Activated CD4-positive, alpha-beta T cell treated with anti-CD3 and anti-CD28 coated beads for 1 hour (primary cell): ENCODE data around the gene RYR2.
"Not testable (repeated sequence)": the region's sequence is repeated elsewhere in the genome, so short reads cannot be mapped to it uniquely, and the experiment has no call there.

Experiments used
- DNase-seq: peaks from one replicate; pipeline ENCODE4 v3.0.0-alpha.2; 2020

RYR2 gene

GRCh38 chr1:237277994-237278393 lies 236.0 kb downstream of the RYR2 start:
- not testable (repeated sequence) for DNase-seq

DNA sequence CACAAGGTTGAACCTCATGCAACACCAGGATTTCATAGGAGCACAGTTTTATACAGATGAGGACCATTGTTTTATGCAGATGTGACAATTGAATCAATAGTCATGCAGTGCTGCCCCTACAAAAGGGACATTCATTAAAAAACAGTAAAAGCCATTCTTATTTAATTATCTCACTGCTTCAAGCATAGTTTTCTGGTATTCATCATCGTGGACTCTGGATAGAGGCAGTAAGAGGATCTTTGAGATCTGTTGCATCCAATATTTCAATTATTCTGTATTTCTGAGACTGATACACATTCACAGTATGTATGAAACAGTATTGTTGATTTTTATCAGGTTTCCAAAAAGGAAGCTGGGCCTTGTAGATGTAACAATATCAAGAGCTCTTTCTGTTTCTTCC lies 237.6 kb downstream of the RYR2 start:
- no peak for DNase-seq

DNA sequence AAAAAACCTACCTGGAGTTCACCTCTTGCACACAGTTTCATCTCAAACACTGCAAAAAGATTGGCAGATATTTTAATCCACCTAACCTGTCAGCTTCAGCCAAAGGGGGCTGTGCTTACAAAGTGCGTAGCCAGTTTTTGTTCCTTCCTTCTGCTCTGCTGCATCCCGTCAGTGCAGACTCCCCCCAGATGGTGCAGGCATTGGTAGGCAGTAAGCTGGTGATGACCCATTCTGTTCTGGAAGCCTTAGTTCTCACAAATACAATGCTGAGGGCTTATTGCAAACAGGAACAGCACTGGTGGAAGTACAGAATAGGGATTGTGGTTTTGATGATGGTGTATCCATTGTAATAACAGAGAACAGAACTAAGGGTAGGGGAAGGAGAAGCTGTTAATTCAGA lies 239.5 kb downstream of the RYR2 start:
- DNase-seq = no peak

DNA sequence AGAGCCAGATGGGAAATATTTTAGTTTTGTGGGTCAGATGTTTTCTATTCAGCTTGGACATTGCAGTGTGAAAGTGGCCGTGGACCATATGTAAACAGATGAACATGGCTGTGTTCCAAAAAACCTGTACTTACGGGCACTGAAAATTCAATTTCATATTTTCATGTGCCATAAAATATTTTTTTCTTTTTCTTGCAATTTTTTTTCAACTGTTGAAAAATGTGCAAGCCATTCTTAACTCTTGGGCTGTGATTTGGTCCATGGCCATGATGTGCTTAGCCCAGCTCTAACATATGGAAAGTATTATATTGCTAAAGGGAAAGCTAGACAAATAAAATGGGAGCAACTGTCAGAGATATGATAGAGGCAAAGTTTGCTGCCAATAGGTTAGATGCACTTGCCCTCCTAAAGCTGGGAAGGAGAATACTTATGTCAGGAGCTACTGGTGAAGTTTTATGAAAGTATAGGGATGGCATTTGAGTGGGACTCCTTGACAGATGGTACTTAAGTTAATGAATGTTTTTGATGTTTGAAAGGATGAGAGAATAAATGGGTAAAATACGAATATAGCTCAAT lies 240.3 kb downstream of the RYR2 start:
- no peak for DNase-seq

- no peak for DNase-seq
Observed at GRCh38 chr1:237287876-237288521, 246.0 kb downstream of the RYR2 start.

- DNase-seq = no peak
Observed at GRCh38 chr1:237293804-237294203, 251.8 kb downstream of the RYR2 start.

GRCh38 chr1:237296861-237297260 lies 254.9 kb downstream of the RYR2 start:
- no peak for DNase-seq

DNA sequence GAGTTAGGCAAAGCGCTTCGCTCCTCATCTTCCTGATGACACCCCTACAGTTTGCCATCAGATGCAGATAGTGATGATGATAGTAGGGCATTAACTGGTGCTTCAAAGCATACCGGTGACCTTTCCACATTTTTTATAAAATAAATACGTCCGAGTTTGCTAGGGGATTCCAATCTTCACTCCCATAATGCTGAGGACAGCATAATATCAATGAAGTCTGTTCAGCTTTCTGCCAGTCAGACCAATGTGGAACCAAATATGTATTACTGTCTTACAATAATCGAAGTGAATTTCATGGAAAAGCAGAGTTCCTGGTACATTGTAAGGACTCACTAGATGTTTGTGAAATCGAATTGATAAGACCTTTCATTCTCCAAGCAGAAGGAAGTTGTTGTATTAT lies 258.7 kb downstream of the RYR2 start:
- DNase-seq = no peak

DNA sequence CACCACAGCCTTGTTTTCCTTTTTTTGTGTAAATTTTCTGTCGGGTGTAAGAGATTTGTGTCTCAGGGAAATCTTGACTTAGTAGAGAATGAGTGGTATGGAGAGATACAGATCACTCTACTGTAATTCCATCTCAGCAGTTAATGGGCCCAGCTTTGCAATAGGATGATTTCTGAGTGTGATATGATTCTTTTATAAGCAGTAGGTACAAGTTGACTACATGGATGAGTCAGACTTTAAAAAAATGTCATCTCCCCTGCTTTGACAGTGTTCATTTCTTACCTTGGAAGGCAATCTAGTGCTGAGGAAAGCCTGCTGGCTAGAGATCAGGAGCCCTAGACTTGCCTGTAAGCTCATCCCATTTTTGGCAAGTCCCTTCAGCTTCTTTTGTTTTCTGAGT lies 261.9 kb downstream of the RYR2 start:
- DNase-seq = no peak

DNA sequence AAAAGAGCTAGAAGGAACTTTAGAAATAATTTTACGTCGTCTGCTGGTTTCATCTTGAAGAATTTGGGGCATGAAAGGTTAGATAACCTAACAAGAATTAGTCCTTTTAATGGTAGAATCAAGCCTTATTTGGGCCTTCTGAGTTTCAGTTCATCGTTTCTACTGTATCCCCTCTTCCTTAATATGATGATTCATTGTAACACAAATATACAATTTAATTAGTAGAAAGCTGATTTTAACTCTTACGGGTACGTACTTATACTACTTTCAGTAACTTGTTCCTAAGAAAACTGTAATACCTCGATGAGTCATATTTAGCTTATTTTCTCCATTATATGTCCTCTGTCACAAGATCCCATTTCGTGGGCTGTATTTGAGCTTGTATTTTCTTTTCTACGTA lies 264.7 kb downstream of the RYR2 start:
- DNase-seq = no peak

DNA sequence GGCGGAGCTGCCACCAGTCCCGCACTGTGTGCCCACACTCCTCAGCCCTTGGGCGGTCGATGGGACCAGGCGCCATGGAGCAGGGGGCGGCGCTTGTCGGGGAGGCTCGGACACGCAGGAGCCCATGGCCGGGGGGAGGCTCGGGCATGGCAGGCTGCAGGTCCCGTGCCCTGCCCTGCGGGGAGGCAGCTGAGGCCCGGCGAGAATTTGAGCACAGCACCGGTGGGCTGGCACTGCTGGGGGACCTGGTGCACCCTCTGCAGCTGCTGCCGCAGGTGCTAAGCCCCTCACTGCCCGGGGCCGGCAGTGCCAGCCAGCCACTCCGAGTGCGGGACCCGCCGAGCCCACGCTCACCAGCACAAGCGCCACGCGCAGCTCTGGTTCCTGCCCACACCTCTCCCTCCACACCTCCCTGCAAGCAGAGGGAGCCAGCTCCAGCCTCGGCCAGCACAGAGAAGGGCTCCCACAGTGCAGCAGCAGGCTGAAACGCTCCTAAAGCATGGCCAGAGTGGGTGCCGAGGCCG lies 267.7 kb downstream of the RYR2 start:
- no peak for DNase-seq

DNA sequence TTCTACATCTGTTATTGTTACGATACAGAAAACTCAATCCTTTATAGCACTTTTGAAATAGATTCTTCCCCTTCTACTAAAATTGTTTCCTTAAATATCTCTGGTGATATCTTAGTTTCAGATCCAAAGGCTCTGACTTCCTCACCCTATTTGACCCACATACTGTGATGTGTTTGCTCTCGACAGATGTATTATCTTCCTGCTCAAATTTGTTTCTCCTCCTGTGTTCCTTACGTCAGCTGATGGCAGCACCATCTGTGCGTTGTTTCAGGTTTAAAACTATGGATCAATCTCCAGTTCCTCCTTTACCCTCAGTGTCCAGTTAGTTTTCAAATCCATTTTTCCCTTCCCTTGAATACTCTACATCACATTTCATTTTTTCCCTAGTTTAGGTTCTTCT lies 274.4 kb downstream of the RYR2 start:
- no peak for DNase-seq

- no peak for DNase-seq
Observed at GRCh38 chr1:237318748-237319147, 276.8 kb downstream of the RYR2 start.

GRCh38 chr1:237320890-237321289 lies 278.9 kb downstream of the RYR2 start:
- DNase-seq = no peak

GRCh38 chr1:237324226-237324625 lies 282.2 kb downstream of the RYR2 start:
- no peak for DNase-seq

- no peak for DNase-seq
Observed at GRCh38 chr1:237327061-237327460, 285.1 kb downstream of the RYR2 start.

- no peak for DNase-seq
Observed at GRCh38 chr1:237340892-237341291, 298.9 kb downstream of the RYR2 start.

- no peak for DNase-seq
Observed at GRCh38 chr1:237341391-237341790, 299.4 kb downstream of the RYR2 start.

- no peak for DNase-seq
Observed at GRCh38 chr1:237342730-237343129, 300.7 kb downstream of the RYR2 start.

DNA sequence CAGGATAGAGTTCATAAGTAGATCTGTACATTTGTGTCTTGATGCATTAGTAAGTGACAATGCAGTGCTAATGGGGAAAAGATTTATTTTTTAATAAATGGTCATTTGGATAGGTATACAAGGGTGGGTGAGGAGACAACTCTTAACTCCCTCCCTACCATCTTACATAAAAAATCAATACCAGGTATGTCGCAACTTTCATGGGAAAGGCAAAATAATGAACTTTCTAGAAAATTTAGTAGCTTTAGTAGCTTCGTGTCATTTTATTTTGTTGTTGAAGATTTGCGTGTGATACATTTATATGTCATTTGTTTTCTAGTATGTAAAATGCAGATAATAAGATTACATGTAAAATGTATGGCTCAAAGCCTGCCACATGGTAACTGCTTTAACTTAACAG lies 310.8 kb downstream of the RYR2 start:
- no peak for DNase-seq

DNA sequence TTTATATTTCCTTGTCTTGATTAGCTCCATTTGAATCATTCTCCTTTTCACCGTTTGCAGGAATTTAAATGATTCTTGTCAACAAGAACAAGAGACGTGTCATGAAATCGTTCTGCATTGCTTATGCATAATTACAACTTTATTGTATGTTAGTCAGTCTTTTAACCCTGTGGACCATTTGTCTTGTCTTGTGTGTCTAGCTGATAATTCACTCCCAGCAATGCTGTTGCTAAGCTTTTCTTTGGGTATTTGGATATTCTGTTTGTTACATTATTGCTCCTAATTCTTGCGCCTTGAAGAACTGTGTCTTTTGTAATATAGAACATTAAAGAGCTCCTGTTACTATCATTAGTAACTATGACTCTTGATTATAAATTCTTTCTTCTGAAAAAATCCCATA lies 311.9 kb downstream of the RYR2 start:
- no peak for DNase-seq

DNA sequence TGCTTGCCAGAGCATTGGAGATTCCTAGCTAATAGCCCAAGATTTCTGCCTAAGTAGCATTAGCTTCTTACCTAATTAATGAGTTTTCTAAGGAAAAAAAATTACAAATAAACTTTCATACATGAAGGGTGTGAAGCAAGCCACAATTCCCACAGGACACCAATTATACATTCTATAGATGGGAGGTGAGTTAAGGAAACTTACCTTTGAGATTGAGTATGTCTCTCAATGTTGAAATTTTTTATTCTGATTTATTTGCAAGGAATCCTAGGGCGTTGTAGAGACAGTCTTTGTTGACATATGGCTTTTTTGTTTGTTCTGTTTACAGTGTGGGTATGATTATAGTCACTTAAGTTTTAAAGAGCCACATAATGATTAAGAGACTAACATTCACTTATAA lies 313.0 kb downstream of the RYR2 start:
- DNase-seq = no peak

DNA sequence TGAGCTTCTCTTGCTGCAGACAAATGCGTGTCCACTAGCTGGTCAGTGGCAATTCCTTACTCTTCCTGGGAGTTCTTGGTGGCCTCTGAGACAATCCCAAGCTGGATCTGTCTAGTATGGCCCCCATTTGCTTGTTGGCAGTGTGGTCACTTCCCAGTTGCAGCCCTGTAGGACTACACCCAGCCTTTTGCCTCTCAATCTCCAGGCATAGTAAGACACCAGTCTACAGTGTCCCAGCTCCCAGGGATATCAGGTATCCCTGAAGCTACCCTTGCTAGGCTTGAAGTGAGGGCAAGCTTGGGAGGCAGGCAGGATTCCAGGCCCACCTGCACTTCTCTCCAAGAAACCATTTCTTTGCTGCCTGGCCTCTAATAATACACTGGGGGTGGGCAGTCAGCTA lies 316.6 kb downstream of the RYR2 start:
- no peak for DNase-seq

DNA sequence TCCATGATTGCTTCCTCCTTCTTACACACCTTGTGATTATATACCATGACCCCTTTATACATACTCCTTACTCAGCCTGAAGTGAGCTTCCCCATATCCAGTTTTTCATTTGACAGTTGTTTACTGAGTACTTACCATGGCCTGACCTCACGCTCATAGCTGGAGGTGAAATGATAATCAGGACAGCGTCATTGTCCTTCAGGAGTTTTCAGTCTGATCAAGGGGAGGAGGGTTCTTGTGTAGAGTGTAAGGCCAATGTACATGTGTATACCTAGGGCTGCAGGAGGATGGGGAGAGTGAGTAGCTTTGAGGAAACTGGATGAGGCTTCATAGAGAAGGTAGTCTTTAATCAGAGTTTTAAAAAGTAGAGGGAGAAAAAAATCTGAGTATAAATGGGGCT lies 325.8 kb downstream of the RYR2 start:
- DNase-seq = no peak

GRCh38 chr1:237371477-237371876 lies 329.5 kb downstream of the RYR2 start:
- DNase-seq = not testable (repeated sequence)
